PC-3 (cell line): ENCODE measurements around the gene HYOU1.

Experiments used
- CTCF ChIP-seq: fragments of 300-600 bp; sonication (generic); conservative IDR thresholded peaks from 2 replicates; pipeline ENCODE4 v1.5.1; 2017; ENCODE audit warnings: antibody characterized with exemption, low read depth, mild to moderate bottlenecking, low read length
- EZH2 ChIP-seq: fragments of 300-600 bp; sonication (generic); IDR thresholded peaks from one replicate; pipeline ENCODE4 v1.6.1; 2017; ENCODE audit warnings: antibody characterized with exemption, mild to moderate bottlenecking, low read length; ENCODE audit not compliant: unreplicated experiment
- EZH2phosphoT487 ChIP-seq: fragments of 300-600 bp; sonication (generic); IDR thresholded peaks from 2 replicates; pipeline ENCODE4 v1.6.1; 2018; ENCODE audit warnings: mild to moderate bottlenecking, antibody characterized with exemption, low read length, borderline replicate concordance

GRCh38 chr11:119078675-119079420, 21.8 kb upstream of the HYOU1 start:
- TF ChIP-seq CTCF (no peak), EZH2 (no peak), EZH2phosphoT487 (no peak)
